HG03103 (cell line): ENCODE measurements around the gene AP2M1.

Source experiments
- ATAC-seq: cut with Tn5 transposase; IDR thresholded peaks from one replicate; pipeline ENCODE4 v1.9.1; 2021; ENCODE audit warnings: low read depth; ENCODE audit not compliant: unreplicated experiment

AP2M1 gene

DNA sequence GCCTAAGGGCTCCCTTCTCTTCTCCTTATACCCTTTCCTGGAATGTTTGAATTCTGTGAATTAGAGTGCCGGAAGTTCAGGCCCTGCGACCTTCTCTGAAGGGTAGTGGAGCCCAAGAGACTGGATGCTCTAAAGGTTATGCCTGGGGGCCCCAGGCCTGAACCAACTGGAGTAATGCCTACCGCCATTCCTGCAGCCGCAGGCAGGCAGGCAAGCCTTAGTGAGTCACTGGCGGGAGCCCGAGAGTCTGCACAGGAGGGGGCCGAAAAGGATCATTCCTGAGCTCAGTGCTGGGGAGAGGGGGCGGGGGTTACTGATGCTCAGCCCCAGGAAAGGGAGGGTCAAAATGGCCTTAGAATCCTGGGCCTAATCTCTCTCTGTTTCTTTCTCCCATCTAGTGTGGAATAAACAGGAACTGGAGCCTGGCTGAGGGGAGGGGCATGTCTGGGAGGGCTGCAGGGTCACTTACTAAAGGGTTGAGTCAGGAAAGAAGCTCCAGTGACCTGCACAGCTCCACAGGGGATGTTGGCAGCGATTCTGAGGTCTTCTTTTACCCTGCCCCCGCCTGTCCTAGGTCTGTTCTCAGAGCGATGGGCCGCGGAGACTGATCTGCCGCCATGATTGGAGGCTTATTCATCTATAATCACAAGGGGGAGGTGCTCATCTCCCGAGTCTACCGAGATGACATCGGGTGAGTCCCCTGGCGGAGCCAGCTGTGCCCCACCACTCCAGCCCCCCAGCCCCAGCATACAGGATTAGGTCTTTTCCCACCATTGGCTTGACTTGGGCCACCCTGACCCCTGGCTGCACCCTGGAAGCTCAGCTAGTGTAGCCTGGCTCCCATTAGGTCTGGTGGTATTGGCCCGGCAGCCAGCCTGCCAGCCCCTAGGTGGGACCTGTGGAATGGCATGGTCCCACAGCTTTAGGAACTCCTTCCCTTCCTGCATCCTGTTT lies 2.0 kb downstream of the AP2M1 start:
- no peak for ATAC-seq

DNA sequence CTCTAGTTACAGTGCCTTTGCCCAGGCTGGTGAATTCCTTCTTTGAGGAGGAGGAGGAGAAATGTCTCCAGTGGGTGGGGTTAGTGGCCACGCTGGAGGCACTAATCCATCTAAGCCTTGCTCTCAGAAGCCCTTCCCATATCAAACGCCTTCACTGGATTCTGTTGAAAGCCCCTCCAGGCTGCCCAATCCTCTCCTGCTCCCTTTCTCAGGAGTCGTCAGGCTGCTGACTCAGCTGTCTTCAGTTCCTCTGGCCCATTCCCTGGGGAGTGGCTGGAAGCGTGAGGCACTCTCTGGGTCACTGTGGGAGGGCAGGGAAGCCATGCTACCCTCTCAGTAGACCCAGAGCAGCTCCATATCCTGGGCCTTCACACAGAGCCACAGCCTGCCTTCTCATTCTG lies 2.7 kb downstream of the AP2M1 start:
- ATAC-seq, result no peak

DNA sequence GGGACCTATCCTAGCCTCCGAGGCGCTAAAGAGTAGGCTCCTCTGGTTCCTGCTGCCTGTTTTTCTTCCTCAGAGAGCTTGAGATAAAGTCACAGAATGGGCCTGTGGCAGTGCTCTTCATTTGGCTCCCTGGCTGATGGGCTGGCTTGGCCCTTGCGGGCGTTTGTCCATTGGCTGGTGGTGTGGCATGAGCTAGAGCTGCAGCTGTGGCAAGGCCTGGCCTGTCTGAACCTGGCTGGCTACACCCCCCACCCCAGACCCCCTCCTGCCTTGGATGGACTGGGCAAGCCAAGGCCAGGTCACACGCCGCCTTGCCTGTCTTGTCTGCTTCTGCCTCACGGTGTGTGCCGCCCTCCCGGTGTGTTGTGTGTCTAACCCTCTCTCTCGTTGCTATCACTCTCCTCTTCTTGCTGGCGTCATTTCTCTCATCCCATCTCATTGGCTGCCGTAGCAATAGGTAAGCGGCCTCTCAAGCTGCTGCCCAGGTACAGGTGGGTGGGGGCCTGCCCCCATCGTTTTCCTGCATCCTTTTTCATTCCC lies 3.2 kb downstream of the AP2M1 start:
- ATAC-seq, result no peak

DNA sequence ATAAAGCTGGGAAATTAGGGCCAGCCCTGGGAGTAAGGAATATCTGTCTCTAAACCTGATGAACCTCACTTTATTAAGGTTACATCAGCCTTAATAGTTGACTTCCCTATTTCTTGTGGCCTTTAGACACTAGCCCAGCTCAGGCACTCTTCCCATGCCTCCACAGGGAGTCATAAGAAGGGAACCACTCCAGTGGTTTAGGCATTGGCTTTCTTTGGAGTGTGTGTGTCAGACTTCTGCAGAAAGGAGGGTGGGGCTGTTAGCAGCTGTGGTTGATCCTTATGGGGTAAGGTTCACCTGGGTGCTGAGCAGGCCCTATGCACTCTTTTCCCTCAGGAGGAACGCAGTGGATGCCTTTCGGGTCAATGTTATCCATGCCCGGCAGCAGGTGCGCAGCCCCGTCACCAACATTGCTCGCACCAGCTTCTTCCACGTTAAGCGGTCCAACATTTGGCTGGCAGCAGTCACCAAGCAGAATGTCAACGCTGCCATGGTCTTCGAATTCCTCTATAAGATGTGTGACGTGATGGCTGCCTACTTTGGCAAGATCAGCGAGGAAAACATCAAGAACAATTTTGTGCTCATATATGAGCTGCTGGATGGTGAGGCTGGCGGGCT lies 4.0 kb downstream of the AP2M1 start:
- ATAC-seq, result no peak

DNA sequence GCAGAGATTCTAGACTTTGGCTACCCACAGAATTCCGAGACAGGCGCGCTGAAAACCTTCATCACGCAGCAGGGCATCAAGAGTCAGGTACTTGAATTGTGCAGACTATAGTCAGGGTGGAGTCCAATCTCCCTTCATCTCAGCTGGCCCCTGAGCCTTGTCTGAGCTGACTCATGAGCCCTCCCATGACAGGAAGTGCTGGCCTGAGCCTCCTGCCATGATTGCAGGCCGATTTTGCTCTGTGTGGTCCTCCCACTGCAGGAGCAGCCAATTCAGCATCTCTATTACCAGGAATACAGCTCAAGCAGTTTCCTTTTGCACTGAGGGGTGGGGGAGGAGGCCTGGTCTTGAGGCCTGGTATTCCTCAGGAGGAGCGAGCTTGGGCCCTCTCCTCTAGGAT lies 5.5 kb downstream of the AP2M1 start:
- no peak for ATAC-seq

DNA sequence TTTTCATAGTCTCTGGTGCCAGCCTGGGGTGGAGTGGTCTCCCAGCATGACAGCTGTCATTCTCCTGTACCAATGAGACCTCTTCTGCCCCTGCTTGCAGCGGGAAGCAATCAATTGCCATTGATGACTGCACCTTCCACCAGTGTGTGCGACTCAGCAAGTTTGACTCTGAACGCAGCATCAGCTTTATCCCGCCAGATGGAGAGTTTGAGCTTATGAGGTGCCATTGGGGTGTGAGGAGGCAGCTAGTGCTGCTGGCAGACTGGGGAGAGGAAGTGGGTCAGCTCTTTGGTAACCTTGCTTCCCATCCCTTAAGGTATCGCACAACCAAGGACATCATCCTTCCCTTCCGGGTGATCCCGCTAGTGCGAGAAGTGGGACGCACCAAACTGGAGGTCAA lies 6.9 kb downstream of the AP2M1 start:
- no peak for ATAC-seq

DNA sequence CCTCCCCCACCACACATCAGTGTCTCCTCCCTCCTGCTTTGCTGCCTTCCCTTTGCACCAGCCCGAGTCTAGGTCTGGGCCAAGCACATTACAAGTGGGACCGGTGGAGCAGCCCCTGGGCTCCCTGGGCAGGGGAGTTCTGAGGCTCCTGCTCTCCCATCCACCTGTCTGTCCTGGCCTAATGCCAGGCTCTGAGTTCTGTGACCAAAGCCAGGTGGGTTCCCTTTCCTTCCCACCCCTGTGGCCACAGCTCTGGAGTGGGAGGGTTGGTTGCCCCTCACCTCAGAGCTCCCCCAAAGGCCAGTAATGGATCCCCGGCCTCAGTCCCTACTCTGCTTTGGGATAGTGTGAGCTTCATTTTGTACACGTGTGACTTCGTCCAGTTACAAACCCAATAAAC lies 9.0 kb downstream of the AP2M1 start:
- ATAC-seq, result no peak

DNA sequence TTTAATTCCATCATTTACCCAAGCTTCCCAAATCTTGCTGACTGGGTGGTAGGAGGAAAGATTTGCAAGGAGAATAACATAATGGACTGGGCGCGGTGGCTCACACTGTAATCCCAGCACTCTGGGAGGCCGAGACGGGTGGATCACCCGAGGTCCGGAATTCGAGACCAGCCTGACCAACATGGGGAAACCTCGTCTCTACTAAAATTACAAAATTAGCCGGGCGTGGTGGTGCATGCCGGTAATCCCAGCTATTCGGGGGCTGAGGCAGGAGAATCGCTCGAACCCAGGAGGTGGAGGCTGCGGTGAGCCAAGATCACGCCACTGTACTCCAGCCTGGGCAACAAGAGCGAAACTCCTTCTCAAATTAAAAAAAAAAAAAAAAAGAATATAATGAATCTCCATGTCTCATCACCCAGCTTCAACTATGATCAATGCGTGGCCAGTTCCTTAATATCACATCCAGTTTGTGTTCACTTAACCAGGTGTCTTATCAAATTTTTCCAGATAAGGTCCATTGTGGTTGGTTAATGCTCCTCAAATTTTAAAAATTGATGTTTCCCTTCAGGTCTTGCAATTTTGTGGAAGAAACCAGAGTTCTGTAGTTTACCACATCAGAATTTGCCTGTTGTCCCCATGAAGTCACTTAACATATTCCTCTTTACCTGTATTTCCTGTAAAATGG lies 10.0 kb downstream of the AP2M1 start:
- no peak for ATAC-seq

DNA sequence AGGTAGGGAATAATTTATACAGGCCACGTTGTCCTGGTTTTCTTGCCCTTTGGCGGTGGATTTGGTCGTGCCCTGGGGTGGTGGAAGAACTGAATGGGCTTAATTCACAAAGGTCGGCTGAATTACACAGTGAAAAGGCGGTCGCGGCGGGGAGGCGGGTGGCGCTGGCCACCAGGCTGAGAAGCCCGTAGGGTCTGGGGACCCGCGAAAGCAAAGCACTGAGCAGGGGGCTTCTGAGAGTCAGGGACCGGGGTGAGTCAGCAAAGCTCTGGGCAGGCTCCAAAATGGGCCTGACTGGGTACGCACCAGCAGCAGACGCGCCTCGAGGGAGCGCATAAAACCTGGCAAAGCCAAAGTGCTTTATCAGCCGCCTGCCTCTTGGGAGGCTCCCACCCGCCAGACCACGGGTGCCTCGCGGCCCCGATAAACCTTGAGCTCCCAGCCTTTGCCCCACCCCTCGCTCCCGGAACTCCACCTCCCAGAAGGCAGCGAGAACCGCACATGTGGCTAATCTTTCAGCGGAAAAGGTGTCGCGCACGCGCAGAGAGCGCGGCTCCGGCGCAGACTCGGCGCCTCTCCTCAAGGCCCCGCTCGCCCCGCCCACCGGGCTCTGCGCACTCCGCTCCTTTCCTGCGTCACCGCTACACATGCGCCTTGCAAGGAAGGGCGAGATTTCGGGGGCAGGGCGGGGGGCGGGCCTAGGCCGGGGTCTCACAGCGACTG lies 11.0 kb downstream of the AP2M1 start:
- peak; percentile 93 for ATAC-seq

DNA sequence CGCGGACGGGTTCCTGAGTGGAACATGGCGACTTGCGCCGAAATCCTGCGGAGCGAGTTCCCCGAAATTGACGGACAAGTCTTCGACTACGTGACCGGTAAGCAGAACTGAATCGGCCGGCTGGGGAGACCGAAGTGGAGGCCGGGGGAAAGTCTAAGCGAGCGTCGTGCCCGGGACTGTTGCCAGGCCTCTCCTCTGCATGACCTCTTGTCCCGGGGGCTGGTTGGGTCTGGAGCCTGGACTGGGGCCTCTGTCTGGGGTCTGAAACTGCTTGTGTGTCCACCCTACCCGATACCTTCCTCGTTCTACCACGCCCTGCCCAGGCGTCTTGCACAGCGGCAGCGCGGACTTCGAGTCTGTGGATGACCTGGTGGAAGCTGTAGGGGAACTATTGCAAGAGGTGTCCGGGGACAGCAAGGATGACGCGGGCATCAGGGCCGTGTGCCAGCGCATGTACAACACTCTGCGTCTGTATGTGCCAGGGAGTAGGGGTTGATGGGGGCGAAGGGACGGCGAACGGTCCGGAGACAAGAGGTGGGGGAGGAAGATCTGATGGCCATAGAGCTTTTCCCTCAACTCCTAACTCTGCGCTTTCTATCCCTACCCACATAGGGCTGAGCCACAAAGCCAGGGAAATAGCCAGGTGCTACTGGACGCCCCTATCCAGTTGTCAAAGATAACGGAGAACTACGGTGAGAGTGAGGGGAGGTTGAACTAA lies 11.7 kb downstream of the AP2M1 start, which contains the start of gene ABCF3:
Gene ABCF3, plus strand, starts transcription at position 16 of the 718 bp plus-strand sequence. Its CDS starts 9 bp downstream, at position 25.
- ATAC-seq, result no peak

DNA sequence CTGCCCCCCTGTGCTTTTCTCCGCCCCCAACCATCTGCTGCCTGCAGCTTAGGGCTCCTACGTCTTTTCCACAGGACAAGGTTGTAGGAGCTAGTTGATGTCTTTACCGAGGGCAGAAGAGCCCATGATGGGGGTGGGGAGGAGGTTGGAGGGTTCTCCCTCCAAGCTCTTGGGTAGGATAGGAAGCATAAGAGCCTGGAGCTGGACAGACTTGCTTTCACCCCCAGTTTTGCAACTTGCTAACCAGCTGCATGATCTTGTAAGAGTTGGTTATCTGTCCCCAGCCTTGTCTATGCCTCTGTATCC lies 12.2 kb downstream of the AP2M1 start:
- no peak for ATAC-seq

DNA sequence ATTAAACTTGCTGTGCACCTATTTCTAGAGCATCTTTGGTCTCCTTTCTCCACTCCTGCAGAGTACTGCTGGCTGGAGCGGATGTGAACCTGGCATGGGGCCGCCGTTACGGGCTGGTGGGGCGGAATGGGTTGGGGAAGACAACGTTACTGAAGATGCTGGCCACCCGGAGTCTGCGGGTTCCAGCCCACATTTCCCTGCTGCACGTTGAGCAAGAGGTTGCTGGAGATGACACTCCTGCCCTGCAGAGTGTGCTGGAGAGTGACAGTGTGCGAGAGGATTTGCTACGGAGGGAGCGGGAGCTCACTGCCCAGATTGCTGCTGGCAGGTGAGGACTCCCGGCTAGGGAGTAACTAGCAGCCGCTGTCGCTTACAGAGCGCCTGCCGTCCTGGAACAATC lies 13.4 kb downstream of the AP2M1 start:
- no peak for ATAC-seq

DNA sequence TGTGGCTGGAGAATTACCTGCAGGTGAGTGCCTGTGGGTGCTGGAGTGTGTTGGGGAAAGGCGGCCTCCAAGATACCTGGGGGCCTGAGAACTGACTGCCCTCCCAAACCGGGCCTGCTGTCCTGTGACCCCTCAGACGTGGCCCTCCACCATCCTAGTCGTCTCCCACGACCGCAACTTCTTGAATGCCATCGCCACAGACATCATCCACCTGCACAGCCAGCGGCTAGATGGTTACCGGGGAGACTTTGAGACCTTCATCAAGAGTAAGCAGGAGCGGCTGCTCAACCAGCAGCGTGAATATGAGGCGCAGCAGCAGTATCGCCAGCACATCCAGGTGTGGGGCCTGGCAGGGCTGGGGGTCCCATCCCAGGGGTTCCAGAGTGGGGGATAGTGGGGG lies 14.8 kb downstream of the AP2M1 start:
- no peak for ATAC-seq

DNA sequence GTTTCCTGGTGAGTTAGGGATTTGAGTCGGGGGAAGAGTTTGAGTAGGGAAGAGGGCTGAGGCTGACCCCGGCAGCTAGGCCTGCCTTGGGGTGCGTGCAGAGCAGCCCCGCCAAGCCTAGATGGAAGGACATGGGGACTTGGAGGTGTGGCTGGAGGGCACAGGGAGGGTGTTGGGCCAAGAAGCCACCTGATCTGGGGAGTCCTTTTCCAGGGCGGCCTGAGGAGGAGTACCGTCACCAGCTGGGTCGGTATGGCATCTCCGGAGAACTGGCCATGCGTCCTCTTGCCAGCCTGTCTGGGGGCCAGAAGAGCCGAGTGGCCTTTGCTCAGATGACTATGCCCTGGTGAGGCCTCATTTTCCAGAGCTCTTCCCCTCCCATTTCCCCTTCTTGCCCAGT lies 18.2 kb downstream of the AP2M1 start:
- ATAC-seq, result no peak

DNA sequence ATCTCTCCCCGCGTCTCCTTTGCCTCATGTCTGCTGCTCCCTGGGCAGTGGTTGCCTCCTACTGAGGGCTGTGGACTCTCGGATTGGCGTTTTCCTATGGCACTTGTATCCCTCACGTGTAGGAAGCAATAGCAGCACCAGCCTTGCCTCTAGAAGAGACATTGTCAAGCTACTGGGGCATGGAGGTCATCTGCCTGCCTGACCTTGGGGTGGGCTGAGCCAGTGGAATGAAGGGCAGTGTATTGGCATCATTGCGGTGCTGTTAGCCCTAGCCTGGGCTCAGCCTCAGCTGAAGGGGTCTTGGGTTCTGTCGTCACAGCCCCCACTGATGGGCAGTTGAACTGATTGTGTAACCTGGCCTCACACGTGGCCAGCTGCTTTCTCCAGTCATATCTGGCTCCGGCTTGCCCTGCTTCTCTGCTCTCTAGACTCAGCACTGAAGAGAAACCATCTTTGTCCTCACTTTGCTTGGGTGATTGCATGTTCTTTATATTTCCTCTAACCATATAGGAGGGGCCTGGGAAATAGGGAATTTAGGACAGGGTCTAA lies 19.4 kb downstream of the AP2M1 start:
- ATAC-seq, result no peak

DNA sequence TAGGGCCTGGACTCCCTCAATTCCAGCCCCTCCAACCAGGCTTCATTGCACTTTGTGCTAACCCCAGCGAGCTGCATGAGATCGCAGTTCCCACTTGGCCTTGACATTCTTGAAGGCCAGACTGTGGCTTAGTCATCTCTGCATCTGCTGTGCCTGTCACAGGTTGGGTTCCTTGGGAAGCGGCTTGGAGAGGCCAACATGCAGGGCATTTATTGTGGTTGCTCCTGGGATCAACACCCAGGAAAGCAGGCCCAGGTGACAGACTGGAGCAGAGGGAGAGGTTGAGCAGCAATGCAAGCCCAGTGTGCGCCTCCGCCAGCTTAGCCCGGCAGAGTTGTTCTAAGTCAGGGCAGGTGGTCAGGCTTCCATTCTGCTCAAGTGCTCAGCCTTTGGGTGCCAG lies 21.9 kb downstream of the AP2M1 start:
- ATAC-seq, result no peak

DNA sequence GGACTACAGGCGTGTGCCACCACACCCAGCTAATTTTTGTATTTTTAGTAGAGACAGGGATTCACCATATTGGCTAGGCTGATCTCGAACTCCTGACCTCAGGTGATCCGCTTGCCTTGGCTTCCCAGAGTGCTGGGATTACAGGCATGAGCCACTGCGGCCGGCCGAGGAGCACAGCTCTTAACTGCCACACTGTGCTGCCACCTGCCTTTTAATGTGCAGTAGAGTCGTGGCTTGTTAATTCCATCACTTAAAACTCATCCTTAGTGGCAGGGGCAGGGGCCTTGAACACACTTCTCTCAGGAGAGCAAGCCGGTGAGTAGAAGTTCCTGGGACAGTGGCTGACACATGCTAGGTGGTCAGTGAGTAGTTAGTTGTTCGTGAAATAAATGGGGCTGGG lies 23.9 kb downstream of the AP2M1 start:
- ATAC-seq, result no peak

DNA sequence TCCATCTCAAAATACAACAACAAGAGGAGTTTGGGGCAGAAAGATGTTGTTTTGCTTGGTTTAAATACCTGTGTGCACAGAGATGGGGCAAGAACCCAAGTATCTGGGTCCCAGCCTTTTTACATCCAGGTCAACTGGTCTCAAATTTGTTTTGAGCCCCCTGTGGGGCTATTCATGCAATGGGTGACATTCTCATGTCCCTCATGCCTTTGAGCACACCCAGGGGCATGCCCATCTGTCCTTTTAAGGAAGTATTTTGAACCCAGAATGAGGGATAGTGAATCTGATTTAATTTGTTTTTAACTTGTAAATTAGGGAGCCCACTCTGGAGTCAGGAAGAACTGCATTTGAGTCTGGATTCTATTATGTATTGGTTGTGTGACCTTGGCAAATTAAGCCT lies 26.2 kb downstream of the AP2M1 start:
- no peak for ATAC-seq

DNA sequence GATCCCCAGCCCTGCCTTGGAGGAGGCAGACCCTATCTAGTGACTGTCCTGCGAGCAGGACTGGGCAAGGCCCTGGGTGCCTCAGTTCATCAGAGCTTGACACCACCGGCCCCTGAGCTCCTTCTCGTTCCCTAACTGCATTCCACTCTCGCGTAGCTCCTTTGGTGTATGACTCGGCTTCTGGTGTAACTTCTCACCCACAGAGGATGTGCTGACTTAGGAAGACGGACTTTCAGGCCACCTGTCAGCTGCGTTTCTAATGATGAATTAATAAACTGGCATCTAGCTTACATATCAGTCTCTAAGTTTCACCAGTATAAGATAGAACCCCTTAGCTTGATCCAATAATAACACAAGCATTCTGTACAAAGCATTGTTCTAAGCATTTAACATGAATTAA lies 28.9 kb downstream of the AP2M1 start:
- no peak for ATAC-seq
